NCI-H2081 (cell line): Measurements from ENCODE around the gene DNAJC13.
"Not testable (repeated sequence)": the region's sequence is repeated elsewhere in the genome, so short reads cannot be mapped to it uniquely, and the experiment has no call there.

Source experiments
- DNase-seq, 2 experiments: peaks; one replicate each; lab custom pipeline; 2025; lab: John Stamatoyannopoulos, UW

DNAJC13 gene

GRCh38 chr3:132416807-132417694 is at the start of gene DNAJC13:
Gene DNAJC13 (plus strand): TSS chr3:132417502. CDS start chr3:132434551, 17,049 bp downstream.
- peak; percentile 95 to 97 for DNase-seq

GRCh38 chr3:132368515-132368914 is 48.8 kb upstream of the DNAJC13 start:
- DNase-seq = no peak

- no peak for DNase-seq
Measured at GRCh38 chr3:132368962-132369361, 48.3 kb upstream of the DNAJC13 start.

GRCh38 chr3:132376945-132377354 is 40.4 kb upstream of the DNAJC13 start:
- not testable (repeated sequence) for DNase-seq

- no peak for DNase-seq
Measured at GRCh38 chr3:132378048-132378762, 39.1 kb upstream of the DNAJC13 start.

- peak; percentile 61 to 85 for DNase-seq
Measured at GRCh38 chr3:132378846-132379245, 38.5 kb upstream of the DNAJC13 start.

- no peak for DNase-seq
Measured at GRCh38 chr3:132380920-132381319, 36.4 kb upstream of the DNAJC13 start.

- DNase-seq = no peak
Measured at GRCh38 chr3:132381348-132381944, 35.9 kb upstream of the DNAJC13 start.

GRCh38 chr3:132382267-132382666 is 35.0 kb upstream of the DNAJC13 start:
- no peak for DNase-seq

- no peak for DNase-seq
Measured at GRCh38 chr3:132382688-132383194, 34.6 kb upstream of the DNAJC13 start.

- DNase-seq = no peak
Measured at GRCh38 chr3:132386259-132386658, 31.0 kb upstream of the DNAJC13 start.

GRCh38 chr3:132392675-132393074 is 24.6 kb upstream of the DNAJC13 start:
- not testable (repeated sequence) for DNase-seq

- DNase-seq = no peak
Measured at GRCh38 chr3:132394320-132394719, 23.0 kb upstream of the DNAJC13 start.

- DNase-seq = no peak
Measured at GRCh38 chr3:132395126-132395525, 22.2 kb upstream of the DNAJC13 start.

- DNase-seq = no peak
Measured at GRCh38 chr3:132396255-132396654, 21.0 kb upstream of the DNAJC13 start.

- DNase-seq = not testable (repeated sequence)
Measured at GRCh38 chr3:132396776-132397175, 20.5 kb upstream of the DNAJC13 start.

- peak; percentile 56 to 69 for DNase-seq
Measured at GRCh38 chr3:132399054-132399929, 18.0 kb upstream of the DNAJC13 start.

- DNase-seq = no peak
Measured at GRCh38 chr3:132401255-132401654, 16.0 kb upstream of the DNAJC13 start.

GRCh38 chr3:132404276-132404675 is 13.0 kb upstream of the DNAJC13 start:
- DNase-seq = no peak

- DNase-seq = peak; percentile 46 to 82
Measured at GRCh38 chr3:132405188-132405587, 12.1 kb upstream of the DNAJC13 start.

GRCh38 chr3:132405609-132406299 is 11.5 kb upstream of the DNAJC13 start:
- DNase-seq = no peak
